Calu3 (cell line): ENCODE results near the gene CCL26. TPM values are rescaled to one million over a fixed set of nuclear protein-coding genes. Genes with fewer than 3 reads are reported as not detected.

ENCODE experiments used
- BruUV-seq: library from RNA; stranded (reverse); fragments of 400-500 nt; replicated peaks from 2 replicates; lab custom pipeline; 2021; lab: Mats Ljungman, UMichigan
- CTCF ChIA-PET: fragments of 300-600 bp; sonication (Branson Sonifier 250); formaldehyde crosslinking; loops from one replicate; lab custom pipeline; 2022; ENCODE audit warnings: antibody characterized with exemption; lab: Charles Lee
- DNase-seq: peaks from one replicate; pipeline ENCODE4 v3.0.0; 2022
- H3K27ac Mint-ChIP-seq: one replicate; pipeline ENCODE4 v1.8.0; 2022; ENCODE audit warnings: mixed read lengths; ENCODE audit not compliant: unreplicated experiment
- H3K27me3 Mint-ChIP-seq: one replicate; pipeline ENCODE4 v1.8.0; 2022; ENCODE audit warnings: mixed read lengths; ENCODE audit not compliant: unreplicated experiment
- H3K36me3 Mint-ChIP-seq: one replicate; pipeline ENCODE4 v1.8.0; 2022; ENCODE audit warnings: mild to moderate bottlenecking, moderate library complexity, mixed read lengths; ENCODE audit not compliant: insufficient read depth, unreplicated experiment
- H3K4me1 Mint-ChIP-seq: one replicate; pipeline ENCODE4 v1.8.0; 2022; ENCODE audit warnings: mild to moderate bottlenecking, low read depth, mixed read lengths; ENCODE audit not compliant: unreplicated experiment
- H3K4me3 Mint-ChIP-seq: one replicate; pipeline ENCODE4 v1.8.0; 2022; ENCODE audit warnings: mild to moderate bottlenecking, low read depth, moderate library complexity, mixed read lengths; ENCODE audit not compliant: unreplicated experiment
- H3K9me3 Mint-ChIP-seq: one replicate; pipeline ENCODE4 v1.8.0; 2022; ENCODE audit warnings: low read depth, mixed read lengths; ENCODE audit not compliant: unreplicated experiment
- intact Hi-C: fragments of 100-400 bp; cut with micrococcal nuclease; formaldehyde crosslinking; loops from one replicate; pipeline ENCODE4 v1.10.0; 2022; ENCODE audit not compliant: unreplicated experiment
- total RNA-seq: library from RNA; stranded (reverse); gene quantifications from 2 replicates; pipeline ENCODE4 v1.2.3, GENCODE V29; 2022
- TF ChIP-seq, protein P1 (sequence below): fragments of 200-600 bp; IDR thresholded peaks from one replicate; pipeline ENCODE4 v1.8.0; 2022; ENCODE audit warnings: antibody characterized with exemption; ENCODE audit not compliant: unreplicated experiment

The CCL26 gene
- total RNA-seq, 1 experiment from 2014 or later = not detected

DNA sequence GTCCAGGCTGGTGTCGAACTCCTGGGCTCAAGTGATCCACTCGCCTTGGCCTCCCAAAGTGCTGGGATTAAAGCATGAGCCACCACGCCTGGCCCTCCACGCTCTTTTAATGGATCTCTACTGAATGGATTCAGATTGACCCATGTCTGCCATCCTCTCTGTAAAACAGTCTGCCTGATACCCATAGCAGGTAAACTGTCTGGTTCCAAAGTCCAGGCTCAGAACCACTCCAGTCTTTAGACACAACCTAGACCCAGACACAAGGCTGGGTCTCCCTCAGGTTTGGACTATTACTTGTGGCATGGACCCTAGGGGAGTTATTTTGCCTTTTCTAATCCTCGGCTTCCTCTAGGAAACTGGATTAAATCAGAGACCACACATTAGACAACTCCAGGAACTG lies 52.4 kb downstream of the CCL26 start:
- BruUV-seq = no TSS peak
- CTCF ChIA-PET = interaction anchor here (0.6 kb wide), 1 partner anchor 27 kb away, joined by 3 read pairs; no protein-coding TSS in a partner anchor
- H3K27ac Mint-ChIP-seq = no peak overlapping the region
- peaks cover 3% of the 10 kb centered on the region for H3K9me3 Mint-ChIP-seq
- H3K4me1 Mint-ChIP-seq = no peaks in the 10 kb centered on the region
- no peaks in the 10 kb centered on the region for H3K36me3 Mint-ChIP-seq
- no peak for DNase-seq
- intact Hi-C loops = loop anchor here (10.0 kb wide), 1 partner anchor 105 kb away; no protein-coding TSS in a partner anchor
- TF ChIP-seq, protein P1, sequence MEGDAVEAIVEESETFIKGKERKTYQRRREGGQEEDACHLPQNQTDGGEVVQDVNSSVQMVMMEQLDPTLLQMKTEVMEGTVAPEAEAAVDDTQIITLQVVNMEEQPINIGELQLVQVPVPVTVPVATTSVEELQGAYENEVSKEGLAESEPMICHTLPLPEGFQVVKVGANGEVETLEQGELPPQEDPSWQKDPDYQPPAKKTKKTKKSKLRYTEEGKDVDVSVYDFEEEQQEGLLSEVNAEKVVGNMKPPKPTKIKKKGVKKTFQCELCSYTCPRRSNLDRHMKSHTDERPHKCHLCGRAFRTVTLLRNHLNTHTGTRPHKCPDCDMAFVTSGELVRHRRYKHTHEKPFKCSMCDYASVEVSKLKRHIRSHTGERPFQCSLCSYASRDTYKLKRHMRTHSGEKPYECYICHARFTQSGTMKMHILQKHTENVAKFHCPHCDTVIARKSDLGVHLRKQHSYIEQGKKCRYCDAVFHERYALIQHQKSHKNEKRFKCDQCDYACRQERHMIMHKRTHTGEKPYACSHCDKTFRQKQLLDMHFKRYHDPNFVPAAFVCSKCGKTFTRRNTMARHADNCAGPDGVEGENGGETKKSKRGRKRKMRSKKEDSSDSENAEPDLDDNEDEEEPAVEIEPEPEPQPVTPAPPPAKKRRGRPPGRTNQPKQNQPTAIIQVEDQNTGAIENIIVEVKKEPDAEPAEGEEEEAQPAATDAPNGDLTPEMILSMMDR = no peak
- H3K27me3 Mint-ChIP-seq = no peaks in the 10 kb centered on the region
- H3K4me3 Mint-ChIP-seq = no peak overlapping the region

Other genes starting within 250 kb of the CCL26 start
- gene HIP1, start 33.3 kb downstream of the CCL26 start, total RNA-seq = 8.3 and 10.7 TPM in 2 replicates
- 0.68 TPM in 1 of 2 replicates, not detected in the other for gene CCL24, start 41.6 kb upstream of the CCL26 start, total RNA-seq
- 35.3 and 39.2 TPM in 2 replicates for gene RHBDD2, start 106.8 kb upstream of the CCL26 start, total RNA-seq
- gene POR, start 142.9 kb upstream of the CCL26 start, total RNA-seq = 65.8 and 83.1 TPM in 2 replicates
- 19.3 and 30.8 TPM in 2 replicates for gene TMEM120A, start 222.4 kb upstream of the CCL26 start, total RNA-seq